ENCODE measurements around the gene TMEM53. TPM values are rescaled to one million over a fixed set of nuclear protein-coding genes. Genes with fewer than 3 reads are reported as not detected.
A peak's percentile ranks its signal among the peaks of the same experiment; 100 is the strongest.

TMEM53 gene
- total and polyA plus RNA-seq, 2 of the 8 experiments (the other 6 are each of a cell fraction or from before 2014, with no cell fraction given), result 6.7 to 27.9 TPM

DNA sequence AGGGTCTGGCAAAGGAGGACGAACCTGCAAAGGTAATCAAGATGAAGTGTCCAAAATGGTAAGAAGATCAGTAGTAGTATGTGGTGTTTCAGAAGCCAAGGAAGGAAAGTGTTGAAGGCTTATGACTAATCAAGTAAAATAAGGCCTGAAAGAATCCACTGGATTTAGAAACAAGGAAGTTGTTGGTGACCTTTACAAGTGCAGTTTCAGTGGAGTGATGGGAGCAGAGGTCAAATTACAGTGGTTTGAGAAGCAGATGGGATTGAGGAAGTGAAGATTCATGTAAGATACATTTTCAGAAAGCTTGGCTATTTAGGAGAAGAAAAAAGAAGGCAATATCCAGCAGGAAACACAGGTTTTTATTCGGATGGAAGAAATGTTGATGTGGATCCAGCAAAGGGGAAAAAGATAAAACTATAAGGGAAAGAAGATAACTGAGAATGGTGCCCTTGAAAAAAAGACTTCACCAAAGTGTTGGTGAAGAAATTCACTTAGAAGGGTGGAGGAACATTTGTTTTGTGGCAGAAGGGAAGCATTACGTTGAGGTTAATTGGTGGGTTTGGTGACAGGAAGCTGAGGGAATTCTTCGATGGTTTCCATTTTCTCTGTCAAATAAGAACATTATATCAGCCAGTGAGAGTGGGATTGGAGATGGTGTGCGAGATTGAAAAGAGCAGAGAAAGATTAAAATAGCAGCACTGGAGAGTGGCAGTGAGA is 2.4 kb upstream of the TMEM53 start:
- Histone ChIP-seq H3K56ac (replicated peaks; ENCODE audit: insufficient read length, low read depth, low read length) (no peak overlapping the region), H4K5ac (ENCODE audit: insufficient read length, low read depth, low read length) (no peak overlapping the region), H2BK12ac (ENCODE audit: low read depth, low read length) (0 out of 2 replicates have a peak overlapping the region, but pooled peaks have one; percentile 39), H3K79me2 (ENCODE audit: control insufficient read depth in 1 of 2, insufficient read depth in 2 of 2, low read length in 2 of 2) (no peaks in the 10 kb centered on the region), H4K20me1 (replicated peaks in 1 of 2; ENCODE audit: control insufficient read depth in 1 of 2, insufficient read depth in 2 of 2, low read length in 2 of 2) (no peaks in the 10 kb centered on the region), H2BK120ac (replicated peaks; ENCODE audit: low read depth, low read length) (no peak overlapping the region), H2AK5ac (ENCODE audit: low read depth, low read length) (peak overlapping the region; percentile 32; the same call in 1 of the 2 replicates), H3K4me3 (ENCODE audit: extremely low read depth in 1 of 4, insufficient read depth in 2 of 4, low read depth in 3 of 4, low read length in 4 of 4) (no peak overlapping the region), H3K23me2 (ENCODE audit: low read depth, low read length) (peaks cover 11% of the 10 kb centered on the region), H3K9me3 (ENCODE audit: insufficient read depth in 2 of 2, low read depth in 1 of 2, low read length in 1 of 2) (no peaks in the 10 kb centered on the region), H3K79me1 (ENCODE audit: low read depth, low read length) (no peaks in the 10 kb centered on the region), H3K4ac (replicated peaks; ENCODE audit: insufficient read length, low read depth, low read length) (no peak overlapping the region), H2AFZ (ENCODE audit: low read length) (no peak overlapping the region), H3K9ac (replicated peaks in 1 of 4; ENCODE audit: extremely low read depth in 1 of 4, low read depth in 3 of 4, low read length in 3 of 4) (no peak overlapping the region), H3K14ac (ENCODE audit: insufficient read length) (no peak overlapping the region), H3K4me2 (ENCODE audit: insufficient read depth in 1 of 2, low read depth in 2 of 2, low read length in 2 of 2) (no peak overlapping the region), H3K4me1 (replicated peaks in 1 of 4; ENCODE audit: control insufficient read depth in 3 of 4, insufficient read depth in 4 of 4, low read length in 3 of 4) (peaks cover 4 to 14% (median 8%) of the 10 kb centered on the region in 4 experiments; a peak in 6 of 7 replicates), H3K18ac (ENCODE audit: extremely low read depth, low read length) (no peak overlapping the region), H4K8ac (ENCODE audit: extremely low read depth, insufficient read depth, low read length) (no peak overlapping the region), H3K36me3 (ENCODE audit: control insufficient read depth in 2 of 4, insufficient read depth in 4 of 4, low read length in 3 of 4) (no peaks in the 10 kb centered on the region; a peak in 2 of 8 replicates), H2BK15ac (ENCODE audit: low read length) (no peak overlapping the region), H3K23ac (ENCODE audit: insufficient read length) (no peak overlapping the region), H4K91ac (replicated peaks; ENCODE audit: insufficient read length, low read length) (no peak overlapping the region), H3K27me3 (replicated peaks in 1 of 4; ENCODE audit: control insufficient read depth in 3 of 4, extremely low read depth in 1 of 4, insufficient read depth in 3 of 4, low read length in 3 of 4) (no peaks in the 10 kb centered on the region; a peak in 1 of 7 replicates), H2BK5ac (ENCODE audit: low read depth, low read length) (no peak overlapping the region), H2BK20ac (ENCODE audit: low read length) (no peak overlapping the region), H3K27ac (ENCODE audit: low read depth, low read length) (no peak overlapping the region)
- no peak for DNase-seq (ENCODE audit: low read depth in 1 of 2, low spot score in 2 of 2)
- ChIA-PET CTCF (ENCODE audit: partially characterized antibody) (interaction anchor here (0.5 to 3.5 kb wide), 11 partner anchors 9 to 318 kb away, joined by 3 to 20 read pairs (median 3); no protein-coding TSS in a partner anchor), POLR2A (ENCODE audit: partially characterized antibody) (interaction anchor here (0.7 to 2.0 kb wide), 2 partner anchors 45 to 304 kb away, joined by 4 to 10 read pairs; no protein-coding TSS in a partner anchor)
- no peak for FAIRE-seq
- 90% methylated on average over 5 of the region's 5 CpGs; no CpG with 5 or more reads in 1 of the 2 experiments for WGBS, 2 experiments (ENCODE audit: extremely low coverage in 1 of 2, insufficient coverage in 1 of 2, insufficient read length in 1 of 2, insufficient replicate concordance in 2 of 2, low coverage in 1 of 2, low lambda C conversion rate in 2 of 2, missing lambda C conversion rate in 1 of 2)
- TF ChIP-seq SAP30 (IDR thresholded peaks at IDR 0.05; ENCODE audit: insufficient read depth, insufficient replicate concordance, low read length), result no peak
- TF ChIP-seq, protein P1, sequence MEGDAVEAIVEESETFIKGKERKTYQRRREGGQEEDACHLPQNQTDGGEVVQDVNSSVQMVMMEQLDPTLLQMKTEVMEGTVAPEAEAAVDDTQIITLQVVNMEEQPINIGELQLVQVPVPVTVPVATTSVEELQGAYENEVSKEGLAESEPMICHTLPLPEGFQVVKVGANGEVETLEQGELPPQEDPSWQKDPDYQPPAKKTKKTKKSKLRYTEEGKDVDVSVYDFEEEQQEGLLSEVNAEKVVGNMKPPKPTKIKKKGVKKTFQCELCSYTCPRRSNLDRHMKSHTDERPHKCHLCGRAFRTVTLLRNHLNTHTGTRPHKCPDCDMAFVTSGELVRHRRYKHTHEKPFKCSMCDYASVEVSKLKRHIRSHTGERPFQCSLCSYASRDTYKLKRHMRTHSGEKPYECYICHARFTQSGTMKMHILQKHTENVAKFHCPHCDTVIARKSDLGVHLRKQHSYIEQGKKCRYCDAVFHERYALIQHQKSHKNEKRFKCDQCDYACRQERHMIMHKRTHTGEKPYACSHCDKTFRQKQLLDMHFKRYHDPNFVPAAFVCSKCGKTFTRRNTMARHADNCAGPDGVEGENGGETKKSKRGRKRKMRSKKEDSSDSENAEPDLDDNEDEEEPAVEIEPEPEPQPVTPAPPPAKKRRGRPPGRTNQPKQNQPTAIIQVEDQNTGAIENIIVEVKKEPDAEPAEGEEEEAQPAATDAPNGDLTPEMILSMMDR (IDR thresholded peaks at IDR 0.05; ENCODE audit: control extremely low read depth in 1 of 3, insufficient read depth in 1 of 3, low read depth in 1 of 3, low read length in 3 of 3), result no peak
- no peak for TF ChIP-seq ASH2L (IDR thresholded peaks at IDR 0.05; ENCODE audit: low read length)
- no peak for TF ChIP-seq TAF7 (optimal IDR thresholded peaks at IDR 0.05; ENCODE audit: borderline replicate concordance, low read depth, low read length)
- TF ChIP-seq RFX5 (IDR thresholded peaks at IDR 0.05; ENCODE audit: borderline replicate concordance, low read depth, low read length), result no peak
- TF ChIP-seq JUN (IDR thresholded peaks at IDR 0.05; ENCODE audit: low read depth, low read length), result no peak
- TF ChIP-seq HDAC2 (IDR thresholded peaks at IDR 0.05; ENCODE audit: borderline replicate concordance in 1 of 2, low read depth in 2 of 2, low read length in 2 of 2), result no peak
- no peak for TF ChIP-seq TAF1 (IDR thresholded peaks at IDR 0.05; ENCODE audit: low read depth, low read length)
- no peak for TF ChIP-seq KDM5A (IDR thresholded peaks at IDR 0.05; ENCODE audit: low read length)

All from H1 (cell line).